Activated CD8-positive, alpha-beta memory T cell treated with anti-CD3 and anti-CD28 coated beads, Interleukin-2, amount 50 U/mL, for 4 hours (primary cell): ENCODE measurements around the gene ELMO1.

ENCODE experiments used
- DNase-seq: peaks from one replicate; pipeline ENCODE4 v3.0.0-alpha.2; 2020

The ELMO1 gene

GRCh38 chr7:36937754-36938563, 510.7 kb downstream of the ELMO1 start:
- no peak for DNase-seq

GRCh38 chr7:36931892-36932291, 516.8 kb downstream of the ELMO1 start:
- DNase-seq: no peak

GRCh38 chr7:36929791-36930190, 518.9 kb downstream of the ELMO1 start:
- no peak for DNase-seq

GRCh38 chr7:36928718-36929117, 519.9 kb downstream of the ELMO1 start:
- DNase-seq: no peak

GRCh38 chr7:36928311-36928710, 520.4 kb downstream of the ELMO1 start:
- no peak for DNase-seq

GRCh38 chr7:36925691-36926090, 523.0 kb downstream of the ELMO1 start:
- DNase-seq: no peak

- DNase-seq: no peak
Observed at GRCh38 chr7:36925207-36925606, 523.5 kb downstream of the ELMO1 start.

GRCh38 chr7:36923943-36924436, 524.7 kb downstream of the ELMO1 start:
- no peak for DNase-seq

- DNase-seq: no peak
Observed at GRCh38 chr7:36923185-36923584, 525.5 kb downstream of the ELMO1 start.

- no peak for DNase-seq
Observed at GRCh38 chr7:36920433-36920832, 528.2 kb downstream of the ELMO1 start.

GRCh38 chr7:36919738-36920137, 528.9 kb downstream of the ELMO1 start:
- no peak for DNase-seq

- no peak for DNase-seq
Observed at GRCh38 chr7:36918591-36918990, 530.1 kb downstream of the ELMO1 start.

GRCh38 chr7:36916619-36917018, 532.0 kb downstream of the ELMO1 start:
- no peak for DNase-seq

GRCh38 chr7:36916116-36916515, 532.5 kb downstream of the ELMO1 start:
- DNase-seq: no peak

- DNase-seq: no peak
Observed at GRCh38 chr7:36911788-36912187, 536.9 kb downstream of the ELMO1 start.

- DNase-seq: no peak
Observed at GRCh38 chr7:36910859-36911258, 537.8 kb downstream of the ELMO1 start.

GRCh38 chr7:36910401-36910800, 538.3 kb downstream of the ELMO1 start:
- DNase-seq: no peak

GRCh38 chr7:36906956-36907635, 541.6 kb downstream of the ELMO1 start:
- no peak for DNase-seq

GRCh38 chr7:36906448-36906847, 542.2 kb downstream of the ELMO1 start:
- no peak for DNase-seq

- DNase-seq: no peak
Observed at GRCh38 chr7:36905841-36906240, 542.8 kb downstream of the ELMO1 start.

GRCh38 chr7:36904802-36905201, 543.9 kb downstream of the ELMO1 start:
- DNase-seq: no peak

- no peak for DNase-seq
Observed at GRCh38 chr7:36904101-36904500, 544.6 kb downstream of the ELMO1 start.

GRCh38 chr7:36900988-36901710, 547.5 kb downstream of the ELMO1 start:
- no peak for DNase-seq

GRCh38 chr7:36898186-36898585, 550.5 kb downstream of the ELMO1 start:
- DNase-seq: no peak
